ENCODE results near the gene NEK7. TPM values are rescaled to one million over a fixed set of nuclear protein-coding genes. Genes with fewer than 3 reads are reported as not detected.

NEK7 gene
- total and polyA plus RNA-seq, 9 of the 15 experiments (the other 6 are each of a cell fraction or from before 2014, with no cell fraction given) = 8.5 to 37.3 (median 27.7) TPM

DNA sequence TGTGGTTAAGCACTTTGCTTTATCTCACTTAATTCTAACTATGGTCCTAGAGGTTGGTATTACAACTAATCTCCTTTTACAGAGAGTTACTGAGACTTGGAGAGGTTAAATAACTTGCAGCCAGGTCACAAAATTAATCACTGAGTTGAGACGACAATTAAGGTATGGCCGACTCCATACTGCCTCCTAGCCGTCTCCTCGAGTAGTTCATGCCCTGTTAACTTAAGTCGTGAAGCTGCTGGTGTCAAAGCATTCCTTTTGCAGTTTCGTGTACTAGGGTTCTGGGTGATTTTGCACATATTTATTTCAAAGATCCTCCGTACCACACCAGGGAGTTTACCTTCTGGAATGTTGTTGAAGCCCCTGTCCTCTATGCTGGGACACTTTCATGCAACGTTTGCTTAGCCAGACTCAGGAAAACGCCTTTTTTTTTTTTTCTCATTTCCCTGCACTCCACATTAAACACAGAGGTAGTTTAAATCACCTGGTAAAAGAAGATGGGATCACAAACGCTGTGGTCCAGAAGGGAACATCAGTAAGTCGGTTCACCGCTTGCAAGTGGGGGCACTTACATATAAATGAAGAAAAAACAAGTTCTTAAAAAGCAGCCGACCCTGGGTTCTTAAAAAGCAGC is 570 bp upstream of the NEK7 start (continued):
- TF ChIP-seq ELF2 (CRISPR knock-in tag; IDR thresholded peaks at IDR 0.05) (no peak), ZNF316 (IDR thresholded peaks at IDR 0.05) (no peak), SAFB (IDR thresholded peaks at IDR 0.05; ENCODE audit: borderline replicate concordance, low read depth, low read length) (no peak), RHOXF2B (CRISPR knock-in tag; conservative IDR thresholded peaks at IDR 0.05) (no peak), ZBTB5 (IDR thresholded peaks at IDR 0.05) (no peak)

DNA sequence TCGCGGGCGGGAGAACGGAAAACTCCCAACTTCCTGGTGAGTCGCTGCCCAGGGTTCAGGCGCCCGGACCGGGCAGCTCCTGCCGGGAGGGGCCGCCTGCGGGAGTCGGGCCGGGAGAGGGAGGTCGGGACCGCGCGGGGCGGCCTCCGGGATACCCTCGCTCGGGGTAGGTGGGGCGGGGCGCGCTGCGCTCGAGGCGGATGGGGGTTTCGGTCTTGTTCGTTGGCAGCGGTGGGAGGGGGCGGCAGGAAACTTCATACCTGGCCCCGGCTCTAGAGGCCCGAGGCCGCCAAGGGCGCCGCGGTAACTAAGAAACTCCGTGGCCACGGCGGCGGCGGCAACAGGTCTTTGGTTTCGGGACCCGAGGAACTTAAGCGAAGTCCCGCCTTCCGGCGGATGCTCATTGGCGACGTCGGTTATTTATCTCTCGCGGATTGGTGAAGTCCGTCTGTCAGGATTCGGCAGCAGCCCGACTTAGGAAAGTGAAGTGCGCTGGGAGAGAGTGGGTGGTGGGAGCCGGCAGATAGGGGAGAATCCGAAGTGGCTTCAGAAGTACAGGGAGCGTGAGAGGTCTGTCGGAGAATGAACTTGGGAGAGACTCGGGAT is 546 bp downstream of the NEK7 start:
- Histone ChIP-seq H3K9ac (ENCODE audit: insufficient read depth in 1 of 2, low read depth in 2 of 2, low read length in 2 of 2) (peak overlapping the region; percentile 79 to 94), H3K4me3 (peak overlapping the region; percentile 82), H3K27me3 (ENCODE audit: control insufficient read depth in 2 of 2, insufficient read depth in 2 of 2, low read length in 2 of 2) (no peaks in the 10 kb centered on the region), H2AFZ (ENCODE audit: low read depth, low read length) (peak overlapping the region; percentile 96), H3K4me2 (ENCODE audit: insufficient read depth, low read length) (peak overlapping the region; percentile 96), H3K9me1 (ENCODE audit: control insufficient read depth, insufficient read depth, low read length) (no peaks in the 10 kb centered on the region), H3K4me1 (replicated peaks in 1 of 2; ENCODE audit: control insufficient read depth in 2 of 2, insufficient read depth in 2 of 2, low read length in 2 of 2) (peaks cover 10 to 13% of the 10 kb centered on the region in 2 experiments; a peak in 4 of 5 replicates), H3K79me2 (ENCODE audit: control insufficient read depth, insufficient read depth, low read length) (peaks cover 55% of the 10 kb centered on the region), H3K36me3 (ENCODE audit: control insufficient read depth, insufficient read depth, low read length) (no peaks in the 10 kb centered on the region), H4K20me1 (replicated peaks; ENCODE audit: control insufficient read depth, insufficient read depth, low read length) (peaks cover 4% of the 10 kb centered on the region; the same call in 1 of the 2 replicates), H3K27ac (ENCODE audit: extremely low read depth, low read depth, low read length) (peak overlapping the region; percentile 85), H3K9me3 (replicated peaks; ENCODE audit: control insufficient read depth, insufficient read depth, low read depth, low read length) (no peaks in the 10 kb centered on the region)
- no TSS peak for BruUV-seq (replicated peaks)
- WGBS (ENCODE audit: insufficient coverage, low coverage, missing lambda C conversion rate) = under 1% methylated on average over 50 of the region's 62 CpGs
- ChIA-PET CTCF (ENCODE audit: low intra/inter-chr PET ratio) (no interaction called here), POLR2A (interaction anchor here (1.1 to 1.6 kb wide), 5 partner anchors 11 to 56 kb away, joined by 3 to 5 read pairs (median 3); no protein-coding TSS in a partner anchor)
- peak; percentile 69 to 96 (median 80) for DNase-seq (ENCODE audit: extremely low read depth in 1 of 4, low spot score in 3 of 4)
- FAIRE-seq = peak; percentile 69
- ATAC-seq = peak; percentile 65
- intact Hi-C loops (cut with micrococcal nuclease) = loop anchor here (2.0 to 5.0 kb wide), 4 partner anchors 163 to 310 kb away; no protein-coding TSS in a partner anchor
- in situ Hi-C loops (cut with MboI) = no loop called here
- TF ChIP-seq GABPA (tag; conservative IDR thresholded peaks at IDR 0.05; ENCODE audit: low read depth) = peak; percentile 73
- TF ChIP-seq, protein P1, sequence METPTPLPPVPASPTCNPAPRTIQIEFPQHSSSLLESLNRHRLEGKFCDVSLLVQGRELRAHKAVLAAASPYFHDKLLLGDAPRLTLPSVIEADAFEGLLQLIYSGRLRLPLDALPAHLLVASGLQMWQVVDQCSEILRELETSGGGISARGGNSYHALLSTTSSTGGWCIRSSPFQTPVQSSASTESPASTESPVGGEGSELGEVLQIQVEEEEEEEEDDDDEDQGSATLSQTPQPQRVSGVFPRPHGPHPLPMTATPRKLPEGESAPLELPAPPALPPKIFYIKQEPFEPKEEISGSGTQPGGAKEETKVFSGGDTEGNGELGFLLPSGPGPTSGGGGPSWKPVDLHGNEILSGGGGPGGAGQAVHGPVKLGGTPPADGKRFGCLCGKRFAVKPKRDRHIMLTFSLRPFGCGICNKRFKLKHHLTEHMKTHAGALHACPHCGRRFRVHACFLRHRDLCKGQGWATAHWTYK (CRISPR knock-in tag; IDR thresholded peaks at IDR 0.05) = peak; percentile 56; the same call in 1 of the 2 replicates
- 0 out of 2 replicates have a peak, but pooled peaks have one; percentile 33 for TF ChIP-seq ETS1 (conservative IDR thresholded peaks at IDR 0.05; ENCODE audit: control insufficient read depth, low read depth, low read length)
- TF ChIP-seq, protein P2, sequence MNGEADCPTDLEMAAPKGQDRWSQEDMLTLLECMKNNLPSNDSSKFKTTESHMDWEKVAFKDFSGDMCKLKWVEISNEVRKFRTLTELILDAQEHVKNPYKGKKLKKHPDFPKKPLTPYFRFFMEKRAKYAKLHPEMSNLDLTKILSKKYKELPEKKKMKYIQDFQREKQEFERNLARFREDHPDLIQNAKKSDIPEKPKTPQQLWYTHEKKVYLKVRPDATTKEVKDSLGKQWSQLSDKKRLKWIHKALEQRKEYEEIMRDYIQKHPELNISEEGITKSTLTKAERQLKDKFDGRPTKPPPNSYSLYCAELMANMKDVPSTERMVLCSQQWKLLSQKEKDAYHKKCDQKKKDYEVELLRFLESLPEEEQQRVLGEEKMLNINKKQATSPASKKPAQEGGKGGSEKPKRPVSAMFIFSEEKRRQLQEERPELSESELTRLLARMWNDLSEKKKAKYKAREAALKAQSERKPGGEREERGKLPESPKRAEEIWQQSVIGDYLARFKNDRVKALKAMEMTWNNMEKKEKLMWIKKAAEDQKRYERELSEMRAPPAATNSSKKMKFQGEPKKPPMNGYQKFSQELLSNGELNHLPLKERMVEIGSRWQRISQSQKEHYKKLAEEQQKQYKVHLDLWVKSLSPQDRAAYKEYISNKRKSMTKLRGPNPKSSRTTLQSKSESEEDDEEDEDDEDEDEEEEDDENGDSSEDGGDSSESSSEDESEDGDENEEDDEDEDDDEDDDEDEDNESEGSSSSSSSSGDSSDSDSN (IDR thresholded peaks at IDR 0.05; ENCODE audit: borderline replicate concordance in 1 of 2, low read depth in 2 of 2, low read length in 2 of 2) = 0 out of 4 replicates have a peak, but pooled peaks have one; percentile 14 to 44
- no peak for TF ChIP-seq BRF1 (IDR thresholded peaks at IDR 0.05; ENCODE audit: borderline replicate concordance, extremely low read depth, insufficient read length)
- peak; percentile 86 for TF ChIP-seq FOS (IDR thresholded peaks at IDR 0.05; ENCODE audit: extremely low read depth, insufficient read length)
- TF ChIP-seq STAG1 (CRISPR knock-in tag; IDR thresholded peaks at IDR 0.05; ENCODE audit: borderline replicate concordance) = peak; percentile 64; the same call in 1 of the 2 replicates
